ENCODE measurements around the gene SH3BGRL3. TPM values are rescaled to one million over a fixed set of nuclear protein-coding genes. Genes with fewer than 3 reads are reported as not detected.

SH3BGRL3 gene
- total RNA-seq, 1 donor from 2014 or later: 100 TPM

DNA sequence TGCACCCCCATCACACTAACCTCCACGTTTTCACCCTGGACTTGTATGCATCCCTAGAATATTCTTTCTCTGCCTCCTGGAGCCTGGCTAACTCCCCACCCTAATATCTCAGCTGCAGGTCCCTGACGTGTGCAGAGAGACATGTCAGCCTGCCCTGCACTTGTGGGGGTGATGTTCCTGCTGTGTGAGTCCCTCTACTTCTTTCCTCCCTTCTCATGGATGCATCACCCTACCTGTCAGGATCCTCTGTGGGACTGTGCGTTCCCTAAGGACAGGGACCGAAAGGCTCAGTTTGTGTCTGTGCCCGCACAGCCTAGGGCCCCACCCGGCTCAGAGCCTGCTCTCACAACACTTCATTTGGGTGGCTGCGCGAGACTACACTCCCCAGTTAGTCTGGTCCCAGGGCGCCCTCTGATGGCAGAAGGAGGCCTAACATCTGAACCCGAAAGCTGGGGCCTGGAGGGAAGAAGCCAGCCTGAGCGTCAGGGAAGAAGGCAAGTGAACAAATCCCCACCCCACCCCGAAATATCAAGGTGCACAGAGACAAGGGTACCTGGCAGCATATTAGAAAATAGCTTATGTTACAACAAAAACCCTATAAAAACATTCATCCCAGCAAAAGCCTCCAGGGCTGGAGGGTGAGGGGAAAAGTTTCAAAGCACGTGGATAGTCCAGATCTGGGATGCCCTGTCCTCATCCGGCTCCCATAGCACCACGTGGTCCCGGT lies 41.6 kb downstream of the SH3BGRL3 start:
- peak overlapping the region; percentile 76 for H3K27ac Mint-ChIP-seq (ENCODE audit: unreplicated experiment)
- H3K4me3 Mint-ChIP-seq: no peak overlapping the region
- peak; percentile 98 for DNase-seq (ENCODE audit: low read depth, low spot score)
- no peaks in the 10 kb centered on the region for H3K27me3 Mint-ChIP-seq (ENCODE audit: low read depth)
- no peaks in the 10 kb centered on the region for H3K36me3 Mint-ChIP-seq (ENCODE audit: low read depth)
- TF ChIP-seq, protein P1, sequence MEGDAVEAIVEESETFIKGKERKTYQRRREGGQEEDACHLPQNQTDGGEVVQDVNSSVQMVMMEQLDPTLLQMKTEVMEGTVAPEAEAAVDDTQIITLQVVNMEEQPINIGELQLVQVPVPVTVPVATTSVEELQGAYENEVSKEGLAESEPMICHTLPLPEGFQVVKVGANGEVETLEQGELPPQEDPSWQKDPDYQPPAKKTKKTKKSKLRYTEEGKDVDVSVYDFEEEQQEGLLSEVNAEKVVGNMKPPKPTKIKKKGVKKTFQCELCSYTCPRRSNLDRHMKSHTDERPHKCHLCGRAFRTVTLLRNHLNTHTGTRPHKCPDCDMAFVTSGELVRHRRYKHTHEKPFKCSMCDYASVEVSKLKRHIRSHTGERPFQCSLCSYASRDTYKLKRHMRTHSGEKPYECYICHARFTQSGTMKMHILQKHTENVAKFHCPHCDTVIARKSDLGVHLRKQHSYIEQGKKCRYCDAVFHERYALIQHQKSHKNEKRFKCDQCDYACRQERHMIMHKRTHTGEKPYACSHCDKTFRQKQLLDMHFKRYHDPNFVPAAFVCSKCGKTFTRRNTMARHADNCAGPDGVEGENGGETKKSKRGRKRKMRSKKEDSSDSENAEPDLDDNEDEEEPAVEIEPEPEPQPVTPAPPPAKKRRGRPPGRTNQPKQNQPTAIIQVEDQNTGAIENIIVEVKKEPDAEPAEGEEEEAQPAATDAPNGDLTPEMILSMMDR (conservative IDR thresholded peaks at IDR 0.05): peak; percentile 90
- no peaks in the 10 kb centered on the region for H3K9me3 Mint-ChIP-seq
- peaks cover 11% of the 10 kb centered on the region for H3K4me1 Mint-ChIP-seq

DNA sequence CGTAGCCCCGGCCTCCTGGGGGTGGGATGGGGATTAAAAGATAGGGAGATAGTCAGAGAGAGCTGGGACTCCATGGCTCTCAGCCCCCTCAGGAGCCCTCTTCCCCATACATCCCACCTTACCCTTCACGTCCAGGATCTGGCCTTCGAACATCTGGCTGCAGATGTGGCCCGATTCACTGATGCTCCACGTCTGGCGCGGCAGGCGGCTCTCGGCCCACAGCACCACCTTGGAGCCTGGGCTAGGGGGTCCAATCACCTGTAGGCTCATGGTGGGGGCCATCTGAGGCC lies 42.1 kb downstream of the SH3BGRL3 start:
- Mint-ChIP-seq H3K9me3 (no peaks in the 10 kb centered on the region), H3K27ac (ENCODE audit: unreplicated experiment) (no peak overlapping the region), H3K36me3 (ENCODE audit: low read depth) (no peaks in the 10 kb centered on the region), H3K27me3 (ENCODE audit: low read depth) (no peaks in the 10 kb centered on the region), H3K4me1 (peaks cover 11% of the 10 kb centered on the region), H3K4me3 (no peak overlapping the region)
- TF ChIP-seq, protein P1 (conservative IDR thresholded peaks at IDR 0.05): no peak
- no peak for DNase-seq (ENCODE audit: low read depth, low spot score)

DNA sequence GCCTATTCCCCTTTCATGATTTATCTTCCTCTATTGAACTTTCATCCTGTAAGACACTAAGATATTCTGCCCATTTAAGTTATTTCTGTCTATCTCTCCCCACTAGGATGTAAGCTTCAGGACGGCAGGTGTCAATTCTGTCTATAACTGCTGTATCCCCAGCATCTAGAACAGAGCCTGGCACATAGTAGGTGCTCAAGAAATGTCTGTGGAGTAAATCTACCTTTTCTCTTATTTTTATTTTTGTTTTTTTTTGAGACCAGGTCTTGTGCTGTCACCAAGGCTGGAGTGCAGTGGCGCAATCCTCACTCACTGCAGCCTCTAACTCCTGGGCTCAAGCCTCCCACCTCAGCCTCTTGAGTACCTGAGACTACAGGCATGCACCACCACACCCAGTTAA lies 43.5 kb downstream of the SH3BGRL3 start:
- TF ChIP-seq, protein P1 (conservative IDR thresholded peaks at IDR 0.05): no peak
- no peak for DNase-seq (ENCODE audit: low read depth, low spot score)
- H3K4me1 Mint-ChIP-seq: peaks cover 5% of the 10 kb centered on the region
- no peaks in the 10 kb centered on the region for H3K27me3 Mint-ChIP-seq (ENCODE audit: low read depth)
- H3K4me3 Mint-ChIP-seq: no peak overlapping the region
- no peaks in the 10 kb centered on the region for H3K9me3 Mint-ChIP-seq
- H3K36me3 Mint-ChIP-seq (ENCODE audit: low read depth): no peaks in the 10 kb centered on the region
- H3K27ac Mint-ChIP-seq (ENCODE audit: unreplicated experiment): no peak overlapping the region

- no peak overlapping the region for H3K27ac Mint-ChIP-seq (ENCODE audit: unreplicated experiment)
- H3K4me3 Mint-ChIP-seq: no peak overlapping the region
- TF ChIP-seq, protein P1 (conservative IDR thresholded peaks at IDR 0.05): no peak
- no peak for DNase-seq (ENCODE audit: low read depth, low spot score)
- no peaks in the 10 kb centered on the region for H3K9me3 Mint-ChIP-seq
- peaks cover 5% of the 10 kb centered on the region for H3K4me1 Mint-ChIP-seq
- no peaks in the 10 kb centered on the region for H3K36me3 Mint-ChIP-seq (ENCODE audit: low read depth)
- H3K27me3 Mint-ChIP-seq (ENCODE audit: low read depth): no peaks in the 10 kb centered on the region
Measured at GRCh38 chr1:26324550-26324949, 44.7 kb downstream of the SH3BGRL3 start.

DNA sequence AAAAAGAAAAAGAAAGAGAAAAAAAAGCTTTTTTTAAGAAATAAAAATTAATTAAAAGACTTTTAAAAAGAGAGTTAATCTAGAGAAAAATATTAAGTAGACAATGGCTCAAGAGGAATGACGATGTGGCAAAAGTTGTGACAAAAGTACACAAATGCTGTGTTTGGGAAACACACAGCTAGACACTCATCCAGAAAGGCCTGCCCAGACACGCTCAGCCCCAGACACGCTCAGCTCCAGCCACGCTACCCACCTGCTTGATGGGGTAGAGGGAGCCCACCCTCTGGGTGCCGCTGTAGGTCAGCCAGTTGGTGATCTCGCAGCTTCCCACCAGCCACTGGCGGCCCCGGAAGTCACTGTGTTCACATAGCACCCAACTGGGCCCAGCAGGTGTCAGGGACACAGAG lies 48.1 kb downstream of the SH3BGRL3 start:
- peak overlapping the region; percentile 50 for H3K27ac Mint-ChIP-seq (ENCODE audit: unreplicated experiment)
- no peak for DNase-seq (ENCODE audit: low read depth, low spot score)
- H3K4me3 Mint-ChIP-seq: no peak overlapping the region
- H3K4me1 Mint-ChIP-seq: no peaks in the 10 kb centered on the region
- no peaks in the 10 kb centered on the region for H3K27me3 Mint-ChIP-seq (ENCODE audit: low read depth)
- TF ChIP-seq, protein P1 (conservative IDR thresholded peaks at IDR 0.05): no peak
- no peaks in the 10 kb centered on the region for H3K9me3 Mint-ChIP-seq
- no peaks in the 10 kb centered on the region for H3K36me3 Mint-ChIP-seq (ENCODE audit: low read depth)

Measured in neural crest cell (in vitro differentiated cells).